Activated CD4-positive, alpha-beta T cell treated with anti-CD3 and anti-CD28 coated beads for 48 hours (primary cell): Measurements from ENCODE around the gene KRT82.

ENCODE experiments used
- DNase-seq: peaks from one replicate; pipeline ENCODE4 v3.0.0-alpha.2; 2020

Gene KRT82

DNA sequence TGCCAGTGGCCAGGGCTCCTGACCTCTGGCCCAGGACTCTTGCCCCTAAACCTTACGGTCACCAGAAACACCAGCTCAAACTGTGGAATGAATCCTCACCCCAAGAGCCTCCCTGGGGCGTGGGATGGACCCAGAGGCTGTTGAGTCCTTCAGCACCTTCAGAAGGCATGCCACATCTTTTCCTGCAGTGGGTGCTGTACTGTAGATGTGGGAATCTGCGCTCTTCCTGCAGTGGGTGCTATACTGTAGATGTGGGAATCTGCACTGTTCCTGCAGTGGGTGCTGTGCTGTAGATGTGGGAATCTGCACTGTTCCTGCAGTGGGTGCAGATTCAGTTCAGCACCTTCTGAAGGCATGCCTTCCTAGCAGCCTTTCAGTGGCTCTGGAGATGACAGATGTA, 1.2 kb downstream of the KRT82 start:
- no peak for DNase-seq

- no peak for DNase-seq
Observed at GRCh38 chr12:52403561-52403960, 2.6 kb downstream of the KRT82 start.

DNA sequence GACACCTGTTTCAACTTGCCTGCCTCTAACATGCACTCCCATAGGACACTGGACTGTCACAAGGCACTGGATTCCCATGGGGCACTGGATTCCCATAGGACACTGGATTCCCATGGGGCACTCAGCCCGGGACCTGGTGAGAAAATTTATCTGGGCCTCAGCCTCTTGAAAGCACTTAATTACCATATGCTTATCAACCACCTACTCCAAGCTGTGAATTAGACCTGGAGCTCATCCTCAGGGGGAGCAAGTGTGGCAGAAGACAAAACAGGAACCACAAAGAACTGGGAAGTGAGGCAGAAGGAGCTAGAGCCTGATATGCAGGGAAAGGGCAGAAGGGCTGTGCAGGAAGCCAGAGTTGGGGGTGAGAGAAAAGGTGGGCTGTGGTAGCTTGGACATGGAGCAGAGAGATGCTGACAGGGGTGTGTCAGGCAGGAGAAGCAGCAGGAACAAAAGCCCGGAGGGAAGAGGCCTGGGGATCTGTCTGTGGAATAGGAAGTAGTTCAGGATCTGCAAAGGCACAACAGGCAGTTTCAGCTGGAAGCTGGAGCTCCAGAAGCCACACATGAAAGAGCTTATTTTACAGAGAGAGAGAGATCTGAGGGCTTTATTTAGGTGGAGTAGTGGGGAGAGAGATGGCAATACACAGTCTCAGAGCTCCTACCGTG, 3.1 kb downstream of the KRT82 start:
- no peak for DNase-seq

GRCh38 chr12:52402377-52402776, 3.8 kb downstream of the KRT82 start:
- DNase-seq, result no peak

GRCh38 chr12:52401926-52402325, 4.2 kb downstream of the KRT82 start:
- no peak for DNase-seq

- DNase-seq, result no peak
Observed at GRCh38 chr12:52401526-52401925, 4.6 kb downstream of the KRT82 start.

DNA sequence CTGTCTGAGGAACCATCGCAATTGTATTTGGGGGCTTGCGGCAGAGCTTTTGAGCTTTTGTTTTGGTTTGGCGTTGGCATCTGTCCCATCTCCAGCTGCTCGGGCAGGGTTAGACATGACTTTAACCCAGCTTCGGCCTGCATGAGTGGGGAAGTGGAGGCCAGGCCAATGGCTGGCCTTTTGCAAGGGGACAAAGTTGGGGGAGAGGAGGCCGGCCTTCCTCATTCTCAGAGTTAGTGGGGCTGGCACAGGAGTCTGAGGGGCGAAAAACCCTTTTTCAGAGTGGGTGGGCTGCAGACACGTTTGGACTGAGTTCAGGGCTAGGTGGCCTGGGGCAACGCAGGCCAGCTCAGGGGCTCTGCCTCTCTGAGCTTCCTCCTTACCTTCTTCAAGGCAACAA, 5.2 kb downstream of the KRT82 start:
- DNase-seq, result no peak

DNA sequence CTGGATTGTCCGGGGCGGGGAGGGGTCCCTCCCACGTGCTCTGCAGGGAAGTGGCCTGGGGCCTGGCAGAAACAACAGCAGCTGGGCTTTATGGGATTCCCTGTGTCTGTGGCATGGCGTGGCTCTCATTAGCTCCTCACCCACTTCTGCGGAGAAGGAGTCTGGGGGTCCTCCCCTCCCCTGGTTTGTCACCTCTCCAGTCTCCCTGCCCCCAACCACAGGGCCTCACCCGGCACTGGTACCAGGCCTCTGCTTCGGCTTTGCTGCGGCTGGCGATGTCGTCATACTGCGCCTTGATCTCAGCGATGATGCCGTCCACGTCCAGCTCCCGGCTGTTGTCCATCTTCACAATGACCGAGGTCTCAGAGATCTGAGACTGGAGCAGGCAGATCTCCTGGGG, 6.4 kb downstream of the KRT82 start:
- no peak for DNase-seq

DNA sequence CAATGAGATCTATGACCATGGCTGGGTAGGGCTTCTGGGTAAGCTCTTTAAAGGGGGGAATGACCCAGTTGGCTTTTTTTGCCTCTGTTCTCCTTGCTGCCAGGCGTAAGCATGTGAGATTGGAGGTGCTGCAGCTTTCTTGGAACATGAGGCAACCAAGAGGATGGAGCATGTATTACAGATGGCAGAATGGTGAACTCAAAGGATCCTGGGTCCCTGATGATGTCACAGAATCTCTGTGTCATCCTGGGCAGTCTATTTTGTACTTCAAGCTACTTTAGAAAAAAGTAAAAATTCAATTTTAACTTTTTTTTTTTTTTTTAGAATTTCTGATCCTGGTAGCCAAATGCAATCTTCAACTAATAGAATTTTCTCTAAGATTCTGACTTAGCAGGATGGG, 8.0 kb downstream of the KRT82 start:
- no peak for DNase-seq

- DNase-seq, result no peak
Observed at GRCh38 chr12:52396656-52397055, 9.5 kb downstream of the KRT82 start.

DNA sequence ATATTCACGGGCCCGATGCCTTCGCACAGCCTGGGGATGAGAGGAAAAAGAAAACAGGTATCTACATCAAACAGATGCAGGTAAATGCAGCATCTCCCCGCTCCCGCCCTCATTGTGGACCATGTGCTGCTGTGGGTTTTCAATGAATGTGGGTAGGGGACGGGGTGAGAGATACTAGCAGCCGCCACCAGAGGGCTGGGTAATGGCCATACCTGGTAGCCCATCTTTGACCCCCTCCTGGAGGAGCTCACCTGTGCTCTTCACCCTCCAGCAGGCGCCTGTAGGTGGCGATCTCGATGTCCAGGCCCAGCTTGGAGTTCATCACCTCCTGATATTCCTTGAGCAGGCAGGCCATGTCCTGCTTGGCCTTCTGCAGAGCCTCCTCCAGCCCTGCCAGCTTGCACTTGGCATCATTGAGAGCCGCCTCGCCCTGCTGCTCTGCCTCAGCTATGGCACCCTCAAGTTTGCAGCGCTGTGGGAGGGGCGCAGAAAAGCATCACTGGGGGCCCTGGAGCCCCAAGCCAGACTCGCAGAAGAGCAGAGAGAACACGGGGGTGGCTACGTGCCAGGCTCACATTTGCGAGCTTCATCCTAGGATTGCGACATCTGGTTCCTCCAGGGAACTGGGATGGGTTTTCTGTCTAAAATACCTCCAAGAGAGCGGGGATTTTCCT, 10.2 kb downstream of the KRT82 start:
- DNase-seq, result peak; percentile 41

DNA sequence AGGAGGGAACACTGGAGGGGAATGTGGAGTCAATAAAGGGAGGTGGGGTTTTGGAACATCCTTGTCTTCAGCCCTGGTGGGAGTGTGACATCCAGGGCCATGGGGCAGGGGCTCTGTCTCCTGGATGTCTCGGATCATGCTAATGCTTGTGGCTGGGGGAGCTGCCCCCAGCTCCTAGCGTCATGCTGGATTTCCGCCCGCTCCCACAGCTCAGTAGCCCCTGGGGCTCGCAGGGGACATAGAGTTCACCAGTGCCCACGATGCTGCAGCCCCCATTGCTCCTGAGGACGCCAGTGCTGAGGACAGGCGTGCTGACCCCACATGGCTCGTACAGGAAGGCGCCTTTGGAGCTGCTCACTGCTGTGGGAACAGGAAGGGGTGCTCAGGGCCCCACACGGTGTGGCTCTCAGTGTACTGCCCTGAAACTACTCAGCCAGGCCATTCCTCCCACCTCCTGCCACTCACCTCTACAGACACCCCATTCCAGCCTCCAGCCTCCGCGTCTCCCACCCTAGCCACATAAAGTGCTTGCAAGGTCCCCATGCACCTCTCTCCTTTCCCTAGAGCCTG, 11.2 kb downstream of the KRT82 start:
- DNase-seq, result no peak

DNA sequence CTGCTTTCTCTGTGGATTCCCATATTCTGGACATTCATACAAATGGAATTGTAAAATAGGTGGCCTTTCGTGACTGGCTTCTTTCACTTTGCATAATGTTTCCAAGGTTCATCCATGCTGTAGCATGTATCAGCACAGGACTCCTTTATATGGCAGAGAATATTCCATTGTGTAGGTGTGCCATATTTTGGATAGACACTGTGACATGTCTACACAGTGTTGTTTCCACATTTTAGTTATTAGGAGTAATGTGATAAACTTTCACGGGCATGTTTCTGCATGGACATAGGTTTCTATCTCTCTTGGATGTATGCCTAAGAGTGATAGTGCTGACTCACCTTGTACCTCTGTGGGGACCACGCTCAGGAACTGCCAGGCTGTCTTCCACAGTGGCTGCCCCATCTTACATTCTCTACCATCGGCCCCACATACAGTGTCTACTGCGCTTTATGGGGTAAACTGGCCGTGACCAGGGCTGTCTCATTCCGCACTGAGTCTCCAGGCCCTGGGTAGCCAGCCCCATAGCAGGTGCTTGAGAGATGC, 13.6 kb downstream of the KRT82 start:
- no peak for DNase-seq

GRCh38 chr12:52391618-52392002, 14.5 kb downstream of the KRT82 start:
- no peak for DNase-seq

- DNase-seq, result peak; percentile 18
Observed at GRCh38 chr12:52390739-52391617, 15.2 kb downstream of the KRT82 start.

- no peak for DNase-seq
Observed at GRCh38 chr12:52389313-52390207, 16.6 kb downstream of the KRT82 start.

- DNase-seq, result no peak
Observed at GRCh38 chr12:52387859-52388258, 18.3 kb downstream of the KRT82 start.

GRCh38 chr12:52385226-52385702, 20.9 kb downstream of the KRT82 start, which contains the start of gene KRT84:
KRT84 (minus strand) TSS chr12:52385652; CDS start chr12:52385585, 67 bp downstream.
- no peak for DNase-seq

DNA sequence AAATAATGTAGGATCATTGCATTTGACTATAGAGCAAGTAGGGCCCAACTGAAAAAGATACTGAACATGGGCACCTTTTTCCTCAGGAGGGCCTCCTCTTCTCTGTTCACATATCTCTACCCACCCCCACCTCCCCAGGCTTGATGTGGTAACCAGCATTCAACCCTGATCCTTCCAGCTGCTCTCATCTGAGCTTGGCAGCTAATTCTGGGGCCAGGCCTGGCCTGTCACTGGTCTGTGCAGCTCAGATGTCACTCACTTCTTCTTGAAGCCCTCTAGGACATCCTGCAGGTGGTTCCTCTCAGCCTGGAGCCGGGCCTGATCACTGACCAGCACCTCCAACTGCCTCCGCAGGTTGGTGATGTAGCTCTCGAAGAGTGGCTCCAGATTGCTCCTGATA, 22.8 kb downstream of the KRT82 start:
- no peak for DNase-seq

DNA sequence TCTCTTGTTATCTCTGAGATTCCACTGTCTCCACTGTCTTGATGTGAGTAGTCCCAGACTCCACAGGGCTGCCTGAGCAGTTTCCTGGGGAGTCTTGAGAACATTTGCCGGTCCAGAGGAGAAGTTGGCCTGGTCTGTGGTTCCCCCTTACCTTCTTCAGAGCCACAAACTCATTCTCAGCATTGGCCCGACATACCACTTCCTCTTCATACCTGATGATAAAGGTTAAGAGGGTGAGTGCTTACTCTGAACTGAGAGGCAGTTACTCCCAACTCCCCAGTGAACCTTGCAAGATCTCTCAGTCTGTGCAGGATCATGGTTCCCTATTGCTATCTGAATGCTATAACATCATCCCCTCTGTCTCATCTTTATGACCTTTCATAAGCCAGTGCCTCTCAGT, 23.3 kb downstream of the KRT82 start:
- DNase-seq, result no peak

DNA sequence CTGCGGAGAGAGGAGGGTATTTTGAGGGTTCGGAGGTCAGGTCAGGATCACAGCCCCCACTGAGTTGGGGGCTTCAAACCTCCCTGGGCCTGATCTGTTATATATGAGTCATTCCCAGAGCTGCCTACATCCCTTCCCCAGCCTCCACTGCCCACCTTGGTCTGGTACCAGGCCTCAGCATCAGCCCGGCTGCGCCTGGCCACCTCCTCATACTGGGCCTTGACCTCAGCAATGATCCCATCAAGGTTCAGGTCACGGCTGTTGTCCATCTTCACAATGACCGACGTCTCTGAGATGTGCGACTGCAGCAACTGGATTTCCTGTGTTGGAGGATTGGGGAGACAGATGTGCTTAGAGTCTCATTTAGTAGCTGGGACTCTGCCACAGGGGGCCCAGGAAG, 24.9 kb downstream of the KRT82 start:
- no peak for DNase-seq

- peak; percentile 39 for DNase-seq
Observed at GRCh38 chr12:52380271-52380694, 25.9 kb downstream of the KRT82 start.
